ENCODE measurements around the gene PLXNA2. TPM values are rescaled to one million over a fixed set of nuclear protein-coding genes. Genes with fewer than 3 reads are reported as not detected.

Gene PLXNA2
- total RNA-seq, 1 donor from 2014 or later: 0.07 TPM

- H3K27ac Mint-ChIP-seq: no peak overlapping the region
- peaks cover 14% of the 10 kb centered on the region for H3K4me1 Mint-ChIP-seq (ENCODE audit: low read depth)
- H3K36me3 Mint-ChIP-seq (ENCODE audit: low read depth): no peaks in the 10 kb centered on the region
- no peaks in the 10 kb centered on the region for H3K9me3 Mint-ChIP-seq
- no peak overlapping the region for H3K4me3 Mint-ChIP-seq (ENCODE audit: low read depth)
- intact Hi-C loops (cut with micrococcal nuclease): no loop called here
- no peak for DNase-seq (ENCODE audit: low spot score)
- no peaks in the 10 kb centered on the region for H3K27me3 Mint-ChIP-seq (ENCODE audit: low read depth)
Measured at GRCh38 chr1:208042041-208042615, 202.1 kb downstream of the PLXNA2 start.

GRCh38 chr1:208041505-208041904, 202.7 kb downstream of the PLXNA2 start:
- intact Hi-C loops (cut with micrococcal nuclease): no loop called here
- no peak overlapping the region for H3K27ac Mint-ChIP-seq
- H3K4me3 Mint-ChIP-seq (ENCODE audit: low read depth): no peak overlapping the region
- no peaks in the 10 kb centered on the region for H3K36me3 Mint-ChIP-seq (ENCODE audit: low read depth)
- no peaks in the 10 kb centered on the region for H3K9me3 Mint-ChIP-seq
- H3K27me3 Mint-ChIP-seq (ENCODE audit: low read depth): no peaks in the 10 kb centered on the region
- peaks cover 14% of the 10 kb centered on the region for H3K4me1 Mint-ChIP-seq (ENCODE audit: low read depth)
- no peak for DNase-seq (ENCODE audit: low spot score)

GRCh38 chr1:208040821-208041297, 203.3 kb downstream of the PLXNA2 start:
- no peak overlapping the region for H3K4me3 Mint-ChIP-seq (ENCODE audit: low read depth)
- no peaks in the 10 kb centered on the region for H3K36me3 Mint-ChIP-seq (ENCODE audit: low read depth)
- intact Hi-C loops (cut with micrococcal nuclease): no loop called here
- peaks cover 2% of the 10 kb centered on the region for H3K27me3 Mint-ChIP-seq (ENCODE audit: low read depth)
- peaks cover 14% of the 10 kb centered on the region for H3K4me1 Mint-ChIP-seq (ENCODE audit: low read depth)
- H3K9me3 Mint-ChIP-seq: no peaks in the 10 kb centered on the region
- no peak overlapping the region for H3K27ac Mint-ChIP-seq
- no peak for DNase-seq (ENCODE audit: low spot score)

- H3K9me3 Mint-ChIP-seq: no peaks in the 10 kb centered on the region
- no peak overlapping the region for H3K4me3 Mint-ChIP-seq (ENCODE audit: low read depth)
- peaks cover 10% of the 10 kb centered on the region for H3K4me1 Mint-ChIP-seq (ENCODE audit: low read depth)
- H3K36me3 Mint-ChIP-seq (ENCODE audit: low read depth): no peaks in the 10 kb centered on the region
- intact Hi-C loops (cut with micrococcal nuclease): no loop called here
- DNase-seq (ENCODE audit: low spot score): no peak
- no peak overlapping the region for H3K27ac Mint-ChIP-seq
- H3K27me3 Mint-ChIP-seq (ENCODE audit: low read depth): peaks cover 2% of the 10 kb centered on the region
Measured at GRCh38 chr1:208039536-208040332, 204.4 kb downstream of the PLXNA2 start.

- Mint-ChIP-seq H3K4me3 (ENCODE audit: low read depth) (no peak overlapping the region), H3K9me3 (no peaks in the 10 kb centered on the region), H3K36me3 (ENCODE audit: low read depth) (no peaks in the 10 kb centered on the region), H3K4me1 (ENCODE audit: low read depth) (no peaks in the 10 kb centered on the region), H3K27me3 (ENCODE audit: low read depth) (peaks cover 4% of the 10 kb centered on the region), H3K27ac (no peak overlapping the region)
- no peak for DNase-seq (ENCODE audit: low spot score)
- intact Hi-C loops (cut with micrococcal nuclease): no loop called here
Measured at GRCh38 chr1:208038303-208038702, 205.9 kb downstream of the PLXNA2 start.

- H3K9me3 Mint-ChIP-seq: no peaks in the 10 kb centered on the region
- H3K27me3 Mint-ChIP-seq (ENCODE audit: low read depth): peaks cover 4% of the 10 kb centered on the region
- intact Hi-C loops (cut with micrococcal nuclease): no loop called here
- no peak overlapping the region for H3K27ac Mint-ChIP-seq
- no peak overlapping the region for H3K4me3 Mint-ChIP-seq (ENCODE audit: low read depth)
- no peak for DNase-seq (ENCODE audit: low spot score)
- no peaks in the 10 kb centered on the region for H3K36me3 Mint-ChIP-seq (ENCODE audit: low read depth)
- H3K4me1 Mint-ChIP-seq (ENCODE audit: low read depth): no peaks in the 10 kb centered on the region
Measured at GRCh38 chr1:208036918-208037766, 207.0 kb downstream of the PLXNA2 start.

- Mint-ChIP-seq H3K27me3 (ENCODE audit: low read depth) (peaks cover 4% of the 10 kb centered on the region), H3K4me1 (ENCODE audit: low read depth) (no peaks in the 10 kb centered on the region), H3K36me3 (ENCODE audit: low read depth) (no peaks in the 10 kb centered on the region), H3K4me3 (ENCODE audit: low read depth) (no peak overlapping the region), H3K27ac (no peak overlapping the region), H3K9me3 (no peaks in the 10 kb centered on the region)
- DNase-seq (ENCODE audit: low spot score): no peak
- intact Hi-C loops (cut with micrococcal nuclease): no loop called here
Measured at GRCh38 chr1:208036106-208036808, 207.9 kb downstream of the PLXNA2 start.

GRCh38 chr1:208034135-208034534, 210.0 kb downstream of the PLXNA2 start:
- no peaks in the 10 kb centered on the region for H3K36me3 Mint-ChIP-seq (ENCODE audit: low read depth)

GRCh38 chr1:208033236-208033635, 210.9 kb downstream of the PLXNA2 start:
- H3K9me3 Mint-ChIP-seq: no peaks in the 10 kb centered on the region
- intact Hi-C loops (cut with micrococcal nuclease): no loop called here

More at GRCh38 chr1:208034135-208034534, 210.0 kb downstream of the PLXNA2 start:
- intact Hi-C loops (cut with micrococcal nuclease): no loop called here
- no peak for DNase-seq (ENCODE audit: low spot score)
- H3K9me3 Mint-ChIP-seq: no peaks in the 10 kb centered on the region
- peaks cover 4% of the 10 kb centered on the region for H3K27me3 Mint-ChIP-seq (ENCODE audit: low read depth)
- no peak overlapping the region for H3K27ac Mint-ChIP-seq
- H3K4me3 Mint-ChIP-seq (ENCODE audit: low read depth): no peak overlapping the region
- no peaks in the 10 kb centered on the region for H3K4me1 Mint-ChIP-seq (ENCODE audit: low read depth)

GRCh38 chr1:208031932-208032320, 212.3 kb downstream of the PLXNA2 start:
- H3K9me3 Mint-ChIP-seq: no peaks in the 10 kb centered on the region
- no peak overlapping the region for H3K4me3 Mint-ChIP-seq (ENCODE audit: low read depth)
- no peaks in the 10 kb centered on the region for H3K36me3 Mint-ChIP-seq (ENCODE audit: low read depth)
- H3K27me3 Mint-ChIP-seq (ENCODE audit: low read depth): peaks cover 4% of the 10 kb centered on the region
- H3K27ac Mint-ChIP-seq: no peak overlapping the region
- DNase-seq (ENCODE audit: low spot score): no peak
- H3K4me1 Mint-ChIP-seq (ENCODE audit: low read depth): no peaks in the 10 kb centered on the region
- intact Hi-C loops (cut with micrococcal nuclease): no loop called here

More at GRCh38 chr1:208033236-208033635, 210.9 kb downstream of the PLXNA2 start:
- H3K27ac Mint-ChIP-seq: no peak overlapping the region
- peaks cover 4% of the 10 kb centered on the region for H3K27me3 Mint-ChIP-seq (ENCODE audit: low read depth)
- no peaks in the 10 kb centered on the region for H3K36me3 Mint-ChIP-seq (ENCODE audit: low read depth)
- no peak for DNase-seq (ENCODE audit: low spot score)
- H3K4me1 Mint-ChIP-seq (ENCODE audit: low read depth): no peaks in the 10 kb centered on the region
- H3K4me3 Mint-ChIP-seq (ENCODE audit: low read depth): no peak overlapping the region

- no peaks in the 10 kb centered on the region for H3K9me3 Mint-ChIP-seq
- no peak overlapping the region for H3K27ac Mint-ChIP-seq
- H3K4me3 Mint-ChIP-seq (ENCODE audit: low read depth): no peak overlapping the region
- H3K4me1 Mint-ChIP-seq (ENCODE audit: low read depth): no peaks in the 10 kb centered on the region
- intact Hi-C loops (cut with micrococcal nuclease): no loop called here
- H3K27me3 Mint-ChIP-seq (ENCODE audit: low read depth): peaks cover 4% of the 10 kb centered on the region
- no peaks in the 10 kb centered on the region for H3K36me3 Mint-ChIP-seq (ENCODE audit: low read depth)
- DNase-seq (ENCODE audit: low spot score): no peak
Measured at GRCh38 chr1:208031316-208031931, 212.8 kb downstream of the PLXNA2 start.
